ENCODE results near the gene HOXB1. TPM values are rescaled to one million over a fixed set of nuclear protein-coding genes. Genes with fewer than 3 reads are reported as not detected.

Gene HOXB1
- total RNA-seq, 2 experiments from 2014 or later = not detected

DNA sequence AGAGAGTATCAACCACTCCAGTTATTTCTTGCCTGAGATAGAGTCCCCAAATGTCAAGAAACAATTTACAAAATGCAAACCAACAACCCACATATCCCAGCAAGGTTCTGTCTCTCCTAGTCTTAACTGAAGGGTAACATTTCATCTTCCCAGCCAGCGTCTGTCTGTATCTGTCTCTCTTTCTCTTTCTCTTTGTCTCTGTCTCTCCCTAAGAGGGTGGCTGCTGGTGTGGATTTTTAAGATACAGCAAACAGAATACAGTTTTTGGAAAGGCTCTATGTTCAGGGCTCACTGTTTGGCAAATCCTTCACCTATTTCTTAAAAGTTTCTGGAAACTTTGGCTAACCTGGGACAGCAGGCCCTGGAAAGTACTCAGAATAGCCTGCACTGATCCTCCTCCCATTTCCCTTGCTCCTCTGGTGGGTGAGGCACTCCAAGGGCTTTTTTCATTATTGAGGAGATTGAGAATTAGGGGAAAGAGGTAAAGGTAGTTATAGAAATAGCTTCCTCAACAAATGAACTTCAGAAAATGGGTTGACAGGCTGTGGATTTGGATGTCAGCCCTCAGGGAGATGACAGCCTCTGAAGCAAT, 41.1 kb upstream of the HOXB1 start:
- Mint-ChIP-seq H3K27me3 (ENCODE audit: low read depth) (peaks cover 11% of the 10 kb centered on the region), H3K36me3 (ENCODE audit: low read depth) (no peaks in the 10 kb centered on the region), H3K4me1 (ENCODE audit: low read depth) (peaks cover 13% of the 10 kb centered on the region), H3K9me3 (no peaks in the 10 kb centered on the region), H3K27ac (no peak overlapping the region), H3K4me3 (no peak overlapping the region)
- intact Hi-C loops (cut with micrococcal nuclease) = no loop called here
- DNase-seq = no peak
- CTCF ChIA-PET = no interaction called here

DNA sequence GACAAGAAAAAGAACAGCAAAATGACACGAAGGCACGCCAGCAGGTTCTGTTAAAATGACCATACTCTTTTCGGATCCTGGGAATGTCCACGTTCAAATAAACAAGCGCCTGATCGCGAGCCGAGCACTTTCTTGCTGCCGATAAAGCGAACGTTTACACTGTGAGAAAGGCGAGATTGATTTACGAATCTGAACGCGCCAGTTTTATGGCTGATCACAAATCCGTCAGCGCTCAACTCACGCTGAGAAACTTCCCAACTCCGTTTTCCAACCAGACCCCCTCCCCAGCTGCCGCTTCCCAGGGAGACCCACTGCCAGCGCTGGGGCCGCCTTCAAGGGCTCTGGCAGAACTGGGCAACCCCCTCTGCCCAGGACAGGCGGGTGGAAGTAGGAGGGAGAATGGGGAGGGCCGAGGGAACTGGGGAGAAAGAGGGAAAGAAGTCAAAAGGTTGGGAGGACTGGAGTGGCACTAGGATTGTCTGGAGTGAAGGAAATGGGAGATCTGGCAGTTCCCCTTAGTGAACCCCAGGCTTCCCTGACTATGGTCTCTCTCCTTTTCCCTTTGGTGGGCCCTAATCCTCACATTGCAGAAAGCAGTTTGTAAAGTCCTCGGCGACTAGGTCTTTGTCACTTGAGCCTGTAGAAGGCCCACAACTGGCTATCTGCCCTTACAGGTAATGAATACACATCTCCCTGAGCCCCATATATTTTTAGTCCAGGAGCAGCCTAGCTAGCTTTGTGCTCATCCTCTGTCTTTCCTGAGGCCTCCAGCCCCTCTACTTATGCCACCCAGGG, 40.4 kb upstream of the HOXB1 start:
- Mint-ChIP-seq H3K27me3 (ENCODE audit: low read depth) (peaks cover 8% of the 10 kb centered on the region), H3K36me3 (ENCODE audit: low read depth) (no peaks in the 10 kb centered on the region), H3K4me1 (ENCODE audit: low read depth) (peaks cover 9% of the 10 kb centered on the region), H3K27ac (no peak overlapping the region), H3K9me3 (no peaks in the 10 kb centered on the region), H3K4me3 (no peak overlapping the region)
- intact Hi-C loops (cut with micrococcal nuclease) = no loop called here
- CTCF ChIA-PET = interaction anchor here (1.2 kb wide), 1 partner anchor 546 kb away, joined by 3 read pairs; no protein-coding TSS in a partner anchor
- DNase-seq = no peak

DNA sequence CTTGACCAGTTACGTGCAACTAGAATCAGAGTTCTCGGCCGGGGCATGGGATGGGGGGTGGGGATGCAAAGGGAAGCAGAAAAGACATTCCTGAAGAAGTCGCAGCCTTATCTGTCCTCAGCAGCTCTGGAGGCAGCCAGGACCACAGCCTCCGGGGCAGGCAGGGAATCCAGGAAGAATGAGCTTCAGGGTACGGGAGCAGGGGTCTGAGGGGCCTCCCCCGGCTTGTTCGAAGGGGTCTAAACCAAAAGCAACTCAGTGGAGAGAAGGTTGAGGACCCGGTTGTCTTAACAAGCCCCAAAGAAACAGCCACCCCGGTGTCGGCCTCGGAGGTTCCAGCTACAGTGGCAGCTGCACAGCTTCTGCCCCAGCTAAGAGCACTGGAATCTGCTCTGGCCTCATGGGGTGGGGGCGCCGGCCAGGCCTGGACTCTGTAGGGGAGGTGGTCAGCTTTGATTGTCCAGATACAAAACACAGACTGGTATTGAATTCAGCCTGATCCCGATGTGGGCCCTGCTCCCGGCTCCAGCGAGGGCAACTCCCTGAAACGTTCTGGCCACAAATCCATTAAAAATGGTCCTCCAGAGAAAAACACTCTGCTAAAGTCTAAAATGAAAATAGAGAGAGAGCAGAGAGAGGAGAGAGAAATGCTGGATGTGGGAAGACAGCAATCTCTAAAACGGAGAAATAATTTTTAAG, 39.7 kb upstream of the HOXB1 start:
- CTCF ChIA-PET = interaction anchor here (1.2 kb wide), 1 partner anchor 545 kb away, joined by 3 read pairs; no protein-coding TSS in a partner anchor
- DNase-seq = no peak
- H3K27me3 Mint-ChIP-seq (ENCODE audit: low read depth) = peaks cover 8% of the 10 kb centered on the region
- no peaks in the 10 kb centered on the region for H3K9me3 Mint-ChIP-seq
- intact Hi-C loops (cut with micrococcal nuclease) = no loop called here
- peaks cover 5% of the 10 kb centered on the region for H3K4me1 Mint-ChIP-seq (ENCODE audit: low read depth)
- H3K4me3 Mint-ChIP-seq = no peak overlapping the region
- no peak overlapping the region for H3K27ac Mint-ChIP-seq
- H3K36me3 Mint-ChIP-seq (ENCODE audit: low read depth) = no peaks in the 10 kb centered on the region

DNA sequence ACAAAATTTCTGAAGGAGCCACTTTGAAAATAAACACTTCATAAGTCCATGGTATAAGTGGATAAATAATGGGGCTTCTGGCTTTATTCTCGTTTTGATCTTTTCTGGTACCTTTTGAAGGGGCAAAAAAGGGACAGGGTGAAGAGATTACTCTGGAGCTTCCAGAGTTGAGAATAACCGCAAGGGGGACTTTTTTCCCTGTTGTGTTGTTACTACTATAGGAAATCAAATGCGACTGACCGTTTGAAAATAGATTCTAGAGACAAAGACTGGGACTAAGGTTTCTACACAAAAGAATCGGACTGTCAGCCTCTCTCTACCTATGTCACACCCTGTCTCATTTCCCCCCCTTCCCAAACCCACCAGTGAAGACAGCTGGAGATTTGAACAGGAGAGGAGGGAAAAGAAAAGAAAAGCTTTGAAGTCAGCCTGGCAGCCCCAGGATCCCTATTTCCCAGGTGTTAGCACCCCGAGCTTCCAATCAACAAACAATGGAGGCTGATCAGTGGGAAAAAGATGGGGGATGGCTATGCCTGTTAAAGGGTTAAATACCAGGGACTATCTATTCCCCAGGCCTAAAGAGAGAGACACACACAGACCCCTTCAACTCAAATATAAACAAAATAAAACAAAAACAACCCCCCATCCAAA, 39.0 kb upstream of the HOXB1 start:
- Mint-ChIP-seq H3K4me3 (no peak overlapping the region), H3K9me3 (no peaks in the 10 kb centered on the region), H3K27me3 (ENCODE audit: low read depth) (peaks cover 9% of the 10 kb centered on the region), H3K4me1 (ENCODE audit: low read depth) (peaks cover 5% of the 10 kb centered on the region), H3K27ac (no peak overlapping the region), H3K36me3 (ENCODE audit: low read depth) (no peaks in the 10 kb centered on the region)
- no peak for DNase-seq
- CTCF ChIA-PET = interaction anchor here (1.2 kb wide), 1 partner anchor 544 kb away, joined by 3 read pairs; no protein-coding TSS in a partner anchor
- intact Hi-C loops (cut with micrococcal nuclease) = no loop called here

DNA sequence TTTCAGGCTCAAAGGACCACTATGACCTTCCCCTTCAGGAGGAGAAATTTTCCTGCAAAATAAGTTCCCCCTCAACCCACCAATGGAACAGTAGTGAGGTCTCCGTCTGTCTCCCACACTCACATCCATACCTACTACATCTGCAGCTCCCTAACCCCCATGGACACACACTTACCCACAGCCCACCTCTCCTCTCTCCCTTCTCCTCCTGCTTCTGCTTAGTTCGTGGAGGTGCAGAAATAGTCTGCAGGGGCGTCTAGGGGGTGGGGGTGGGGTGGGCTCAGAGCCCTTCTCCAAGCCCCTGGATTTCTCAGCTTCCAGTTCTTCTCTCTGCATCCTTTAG, 38.4 kb upstream of the HOXB1 start:
- H3K36me3 Mint-ChIP-seq (ENCODE audit: low read depth) = no peaks in the 10 kb centered on the region
- no peaks in the 10 kb centered on the region for H3K9me3 Mint-ChIP-seq
- peaks cover 14% of the 10 kb centered on the region for H3K27me3 Mint-ChIP-seq (ENCODE audit: low read depth)
- intact Hi-C loops (cut with micrococcal nuclease) = no loop called here
- H3K27ac Mint-ChIP-seq = no peak overlapping the region
- DNase-seq = no peak
- no peak overlapping the region for H3K4me3 Mint-ChIP-seq
- H3K4me1 Mint-ChIP-seq (ENCODE audit: low read depth) = peaks cover 5% of the 10 kb centered on the region
- CTCF ChIA-PET = no interaction called here

DNA sequence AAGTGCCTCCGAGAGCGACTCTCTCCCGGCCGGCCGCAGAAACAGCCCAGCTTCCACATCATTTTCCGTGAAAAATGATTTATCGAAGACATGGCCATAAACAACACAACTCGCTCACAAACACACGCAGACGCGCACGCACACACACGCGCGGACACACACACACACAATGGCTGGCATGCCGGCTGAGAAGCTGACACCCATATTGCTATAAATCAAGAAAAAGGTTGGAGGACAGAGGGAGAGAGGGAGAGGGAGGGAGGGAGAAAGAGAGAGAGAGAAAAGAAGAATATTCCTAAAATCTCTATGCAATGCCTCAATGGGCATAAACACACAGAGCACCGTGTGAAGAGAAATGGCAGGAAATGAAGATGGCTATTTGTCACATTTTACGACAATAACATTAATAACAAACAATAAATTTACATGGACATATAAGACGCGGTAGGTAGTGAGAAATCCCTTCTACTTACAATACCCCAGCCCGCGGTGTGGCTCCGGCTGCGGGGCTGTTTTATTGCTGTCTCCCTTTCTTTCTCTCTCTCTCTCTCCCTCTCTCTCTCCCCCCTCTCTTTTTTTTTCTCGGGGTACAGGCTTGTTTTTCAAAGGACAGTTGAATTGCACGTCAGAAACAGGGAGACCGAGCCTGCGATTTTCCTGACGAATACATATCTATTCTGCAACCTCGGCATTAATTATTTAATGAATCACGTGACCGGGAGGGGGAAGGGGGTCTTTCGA, 37.9 kb upstream of the HOXB1 start:
- CTCF ChIA-PET = interaction anchor here (0.6 kb wide), 1 partner anchor 762 kb away, joined by 3 read pairs; no protein-coding TSS in a partner anchor
- no peak overlapping the region for H3K27ac Mint-ChIP-seq

DNA sequence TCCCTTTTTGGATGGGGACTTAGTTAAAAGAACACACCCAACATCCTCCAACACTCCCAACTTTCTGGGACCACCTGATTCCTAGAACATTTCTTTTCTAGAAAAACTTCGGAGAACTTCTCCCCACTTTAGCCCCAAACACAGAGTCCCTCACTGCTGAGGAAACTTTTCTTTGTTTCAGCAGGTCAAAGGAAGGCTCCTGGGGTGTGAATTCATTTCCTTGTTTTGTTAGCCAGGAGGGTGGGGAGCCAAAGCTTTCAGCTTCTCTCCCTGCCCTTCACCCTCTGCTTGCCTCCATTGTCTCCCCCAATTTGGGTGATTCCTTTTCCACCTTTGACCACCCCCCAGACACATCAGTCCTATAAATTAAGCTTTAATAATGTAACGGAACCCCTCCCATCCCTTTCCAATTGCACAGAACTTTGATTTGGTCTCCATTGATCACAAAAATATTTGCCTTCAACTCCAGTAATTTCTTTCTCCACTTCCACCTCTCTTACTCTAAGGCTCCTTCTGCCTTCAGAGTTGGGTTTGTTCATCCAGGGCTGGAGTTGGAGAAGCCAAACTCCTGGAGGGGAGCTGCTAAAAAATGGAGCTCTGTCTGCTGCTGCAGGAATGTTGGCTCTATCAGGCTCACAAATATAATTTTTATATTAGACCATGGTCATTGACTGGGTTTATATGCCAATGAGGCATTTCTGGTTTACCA, 37.0 kb upstream of the HOXB1 start:
- Mint-ChIP-seq H3K4me3 (no peak overlapping the region), H3K27ac (no peak overlapping the region), H3K9me3 (no peaks in the 10 kb centered on the region), H3K36me3 (ENCODE audit: low read depth) (no peaks in the 10 kb centered on the region), H3K4me1 (ENCODE audit: low read depth) (peaks cover 5% of the 10 kb centered on the region), H3K27me3 (ENCODE audit: low read depth) (peaks cover 16% of the 10 kb centered on the region)
- intact Hi-C loops (cut with micrococcal nuclease) = no loop called here
- no peak for DNase-seq
- CTCF ChIA-PET = interaction anchor here (0.6 kb wide), 1 partner anchor 762 kb away, joined by 3 read pairs; no protein-coding TSS in a partner anchor

More for the DNA sequence above, 37.9 kb upstream of the HOXB1 start:
- DNase-seq = no peak
- Mint-ChIP-seq H3K9me3 (no peaks in the 10 kb centered on the region), H3K4me3 (peak overlapping the region; percentile 37), H3K36me3 (ENCODE audit: low read depth) (no peaks in the 10 kb centered on the region), H3K4me1 (ENCODE audit: low read depth) (peaks cover 5% of the 10 kb centered on the region), H3K27me3 (ENCODE audit: low read depth) (peaks cover 16% of the 10 kb centered on the region)
- intact Hi-C loops (cut with micrococcal nuclease) = no loop called here

DNA sequence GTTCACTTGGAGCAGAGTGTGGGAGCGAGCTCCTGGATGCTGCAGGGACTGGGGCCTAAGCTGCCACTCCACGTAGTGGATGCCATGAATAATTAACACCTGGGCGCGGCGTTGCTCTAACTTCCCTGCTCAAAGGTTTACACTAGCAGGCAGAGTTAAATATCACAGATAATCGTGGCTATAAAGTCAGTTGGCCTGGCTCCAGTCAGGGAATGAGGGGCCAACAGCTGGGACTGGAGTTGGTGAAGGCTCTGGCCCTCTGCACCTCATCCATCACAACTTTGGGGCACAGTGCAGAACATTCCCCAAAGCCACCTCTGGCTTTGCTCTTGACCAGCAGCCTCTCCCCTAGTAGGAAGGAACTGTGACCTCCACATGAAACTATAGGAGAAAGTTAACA, 36.4 kb upstream of the HOXB1 start:
- CTCF ChIA-PET = no interaction called here
- intact Hi-C loops (cut with micrococcal nuclease) = no loop called here
- DNase-seq = no peak

DNA sequence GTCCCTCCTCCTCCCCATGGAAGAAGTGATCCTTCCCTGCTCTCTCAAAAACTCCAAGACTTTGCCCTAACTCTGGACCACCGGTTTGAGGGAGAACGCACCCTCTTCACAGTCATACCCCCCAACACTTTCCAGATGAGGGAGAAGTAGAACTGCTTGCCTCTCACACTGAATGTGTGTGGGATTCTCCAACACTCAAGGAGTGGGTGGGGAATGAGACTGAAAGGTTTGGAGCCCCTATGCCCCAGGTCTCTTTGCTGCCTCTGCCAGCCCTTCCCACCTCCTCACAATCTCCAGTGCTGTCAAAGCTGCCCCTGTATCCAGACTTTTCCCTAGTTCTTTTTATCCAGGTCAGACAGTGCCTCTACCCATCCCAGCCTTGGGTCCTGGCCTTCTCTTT, 35.9 kb upstream of the HOXB1 start:
- intact Hi-C loops (cut with micrococcal nuclease) = no loop called here
- peaks cover 5% of the 10 kb centered on the region for H3K4me1 Mint-ChIP-seq (ENCODE audit: low read depth)
- H3K9me3 Mint-ChIP-seq = no peaks in the 10 kb centered on the region
- DNase-seq = no peak
- CTCF ChIA-PET = no interaction called here
- H3K4me3 Mint-ChIP-seq = no peak overlapping the region
- H3K27me3 Mint-ChIP-seq (ENCODE audit: low read depth) = peaks cover 20% of the 10 kb centered on the region
- H3K27ac Mint-ChIP-seq = no peak overlapping the region
- H3K36me3 Mint-ChIP-seq (ENCODE audit: low read depth) = no peaks in the 10 kb centered on the region

More for the DNA sequence above, 36.4 kb upstream of the HOXB1 start:
- Mint-ChIP-seq H3K9me3 (no peaks in the 10 kb centered on the region), H3K4me1 (ENCODE audit: low read depth) (peaks cover 5% of the 10 kb centered on the region), H3K36me3 (ENCODE audit: low read depth) (no peaks in the 10 kb centered on the region), H3K4me3 (no peak overlapping the region), H3K27ac (no peak overlapping the region), H3K27me3 (ENCODE audit: low read depth) (peaks cover 20% of the 10 kb centered on the region)

DNA sequence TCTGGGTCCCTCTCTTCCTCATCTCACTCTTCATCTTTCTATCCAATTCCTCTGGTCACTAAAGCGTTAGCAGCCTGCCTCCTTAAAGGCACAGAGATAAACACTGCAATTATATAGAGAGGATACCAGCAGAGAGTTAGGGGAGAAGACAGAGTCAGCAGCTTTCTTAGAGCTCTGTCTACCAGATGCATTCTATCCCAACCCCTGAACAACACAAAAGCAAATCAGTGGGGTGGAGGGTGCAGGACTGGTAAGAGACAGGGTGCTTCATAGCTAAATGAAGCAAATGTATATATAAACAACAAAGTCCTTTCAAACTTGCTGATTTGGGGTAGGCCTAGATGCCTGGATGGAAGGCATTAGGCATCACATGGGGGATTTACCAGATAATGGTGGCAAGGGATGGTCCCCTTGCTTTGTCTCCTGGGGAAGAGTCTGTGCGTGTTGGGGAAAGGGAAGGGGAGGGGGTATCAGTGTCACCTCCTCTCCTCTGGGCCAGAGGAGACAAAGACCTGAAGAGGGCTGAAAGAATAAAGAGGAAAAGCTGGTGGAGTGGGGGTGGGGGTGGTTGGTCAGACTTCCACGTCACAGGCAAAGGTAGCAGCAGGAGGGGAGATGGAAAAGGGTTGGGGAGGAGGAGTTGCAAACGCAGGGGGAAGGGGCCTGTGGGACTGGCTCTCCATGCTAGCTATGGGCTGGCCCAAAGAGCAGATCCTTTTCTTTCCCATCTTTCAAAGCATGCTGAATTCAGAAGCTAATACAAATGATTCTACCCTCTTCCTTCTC, 35.3 kb upstream of the HOXB1 start:
- intact Hi-C loops (cut with micrococcal nuclease) = no loop called here
- Mint-ChIP-seq H3K4me3 (no peak overlapping the region), H3K27ac (no peak overlapping the region), H3K4me1 (ENCODE audit: low read depth) (peaks cover 5% of the 10 kb centered on the region), H3K9me3 (no peaks in the 10 kb centered on the region), H3K36me3 (ENCODE audit: low read depth) (no peaks in the 10 kb centered on the region), H3K27me3 (ENCODE audit: low read depth) (peaks cover 20% of the 10 kb centered on the region)
- DNase-seq = no peak
- CTCF ChIA-PET = interaction anchor here (0.6 kb wide), 1 partner anchor 137 kb away, joined by 4 read pairs; no protein-coding TSS in a partner anchor
